Spleen (tissue), 7 donors: ENCODE data around the gene COL25A1.

Experiments
- CTCF ChIP-seq, 11 experiments: fragments of 200-600 bp in 7 of 11; fragments of 450-650 bp in 4 of 11; sonication (generic) in 4 of 11; IDR thresholded peaks in 8 of 11; conservative IDR thresholded peaks in 3 of 11; 1 replicate in 7 of 11; 2 replicates in 4 of 11; pipeline versions ENCODE4 v1.4.0 to v1.8.0; 2016 to 2021; ENCODE audit warnings: antibody characterized with exemption in 11 of 11, inconsistent platforms in 4 of 11, mild to moderate bottlenecking in 1 of 11
- POLR2A ChIP-seq, 3 donors: fragments of 450-650 bp; IDR thresholded peaks; one replicate each; pipeline ENCODE4 v1.5.1; 2017; ENCODE audit warnings: antibody characterized with exemption in 3 of 3, mild to moderate bottlenecking in 1 of 3
- donor health status: DM: no; HTN: no; CAD: no; lungs with moderate emphysema.
- donor health status: DM: no; HTN: no; CAD: no.
- donor health status: DM: no; HTN: no; CAD: no.

GRCh38 chr4:108919226-108919893 is 383.1 kb downstream of the COL25A1 start:
- TF ChIP-seq POLR2A (IDR thresholded peaks at IDR 0.05), result no peak
- TF ChIP-seq CTCF (IDR thresholded peaks at IDR 0.05 in 8 of 11, conservative IDR thresholded peaks at IDR 0.05 in 3 of 11), result no peak
